Suprapubic skin (tissue), 4 donors: ENCODE measurements around the gene GRXCR2. TPM values are rescaled to one million over a fixed set of nuclear protein-coding genes. Genes with fewer than 3 reads are reported as not detected.

Experiments
- DNase-seq, 2 donors: peaks; one replicate each; pipeline ENCODE4 v3.0.0-alpha.2; 2019; ENCODE audit warnings: low spot score in 2 of 2
- H3K27ac ChIP-seq: fragments of 200-600 bp; sonication (generic); one replicate; pipeline ENCODE4 v1.5.1; 2019
- H3K27me3 ChIP-seq: fragments of 200-600 bp; sonication (generic); one replicate; pipeline ENCODE4 v1.5.1; 2019
- H3K36me3 ChIP-seq: fragments of 200-600 bp; sonication (generic); one replicate; pipeline ENCODE4 v1.5.1; 2019
- H3K4me1 ChIP-seq: fragments of 200-600 bp; sonication (generic); one replicate; pipeline ENCODE4 v1.5.1; 2019
- H3K4me3 ChIP-seq: fragments of 200-600 bp; sonication (generic); one replicate; pipeline ENCODE4 v1.5.1; 2019; ENCODE audit warnings: mild to moderate bottlenecking
- H3K9me3 ChIP-seq: fragments of 200-600 bp; sonication (generic); one replicate; pipeline ENCODE4 v1.5.1; 2019
- CTCF ChIP-seq, 2 donors: fragments of 200-600 bp in 1 of 2; fragments of 450-650 bp in 1 of 2; sonication (generic) in 1 of 2; IDR thresholded peaks; one replicate each; pipeline ENCODE4 v1.5.1; 2016 to 2019; ENCODE audit warnings: antibody characterized with exemption in 2 of 2, mild to moderate bottlenecking in 1 of 2, moderate library complexity in 1 of 2
- EP300 ChIP-seq: sonication (generic); formaldehyde crosslinking; IDR thresholded peaks from one replicate; pipeline ENCODE4 v1.6.1; 2017; ENCODE audit warnings: antibody characterized with exemption
- POLR2A ChIP-seq, 2 donors: fragments of 450-650 bp; IDR thresholded peaks; one replicate each; pipeline ENCODE4 v1.6.1; 2017; ENCODE audit warnings: antibody characterized with exemption in 2 of 2, mild to moderate bottlenecking in 2 of 2, moderate library complexity in 2 of 2
- POLR2AphosphoS5 ChIP-seq, 3 donors: sonication (generic); formaldehyde crosslinking; IDR thresholded peaks; one replicate each; pipeline ENCODE4 v1.6.1; 2017; ENCODE audit warnings: antibody characterized with exemption in 3 of 3
- WGBS: methylation state at CpG from one replicate; pipeline ENCODE4 v1.1.5; 2018; 5-methylcytosine and 5-hydroxymethylcytosine counted together
- total RNA-seq, 4 donors: library from RNA; depleted of rRNA; stranded (reverse); fragments of >200 nt; gene quantifications; one replicate each; pipeline ENCODE4 v1.1.0, GENCODE V29; 2016

GRXCR2 gene
- total RNA-seq, 4 donors from 2014 or later, result 0.47 to 0.76 TPM; not detected in 2

GRCh38 chr5:145855763-145856267 lies 17.0 kb downstream of the GRXCR2 start:
- H3K27ac ChIP-seq, result peak overlapping the region; percentile 55
- H3K27me3 ChIP-seq, result no peaks in the 10 kb centered on the region
- WGBS, result 38% methylated on average over 4 of the region's 4 CpGs
- peaks cover 28% of the 10 kb centered on the region for H3K4me1 ChIP-seq
- no peak for DNase-seq
- no peak for TF ChIP-seq POLR2AphosphoS5 (IDR thresholded peaks at IDR 0.05)
- TF ChIP-seq POLR2A (IDR thresholded peaks at IDR 0.05), result no peak
- no peak for TF ChIP-seq EP300
- no peak for TF ChIP-seq CTCF (IDR thresholded peaks at IDR 0.05)
- H3K36me3 ChIP-seq, result no peaks in the 10 kb centered on the region
- H3K4me3 ChIP-seq, result peak overlapping the region; percentile 39
- no peaks in the 10 kb centered on the region for H3K9me3 ChIP-seq

DNA sequence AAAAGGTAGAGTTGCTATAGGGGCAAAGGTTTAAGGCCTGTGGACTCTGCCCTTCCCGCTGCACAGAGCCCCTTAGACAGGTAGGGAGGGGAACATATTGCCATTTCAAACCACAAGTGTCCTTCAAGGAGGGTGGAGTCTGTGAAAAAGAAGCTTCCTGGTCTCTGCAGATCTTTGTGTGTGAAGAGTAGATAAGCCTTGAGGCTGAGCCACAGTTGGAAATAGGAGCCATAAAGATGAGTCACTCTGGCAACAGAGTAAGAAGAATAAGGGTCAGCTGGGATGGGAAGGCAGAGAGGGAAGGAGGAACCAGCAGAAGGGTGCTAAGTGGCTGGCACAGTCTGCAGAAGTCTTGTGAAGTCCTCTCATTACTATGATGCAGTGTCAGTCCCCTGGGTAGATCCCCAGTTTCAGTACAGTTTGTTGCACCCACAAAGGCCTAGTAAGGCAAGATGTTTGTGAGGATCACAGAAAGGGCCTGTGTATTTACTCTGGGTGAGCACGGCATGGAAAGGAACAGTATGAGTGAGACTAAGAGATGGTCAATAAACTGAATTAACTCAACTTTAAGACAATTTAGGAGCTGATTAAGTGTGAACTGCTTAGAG lies 18.1 kb downstream of the GRXCR2 start:
- WGBS, result 68% methylated on average over 2 of the region's 2 CpGs
- Histone ChIP-seq H3K27ac (no peak overlapping the region), H3K9me3 (no peaks in the 10 kb centered on the region), H3K4me3 (no peak overlapping the region), H3K27me3 (no peaks in the 10 kb centered on the region), H3K36me3 (no peaks in the 10 kb centered on the region), H3K4me1 (peaks cover 28% of the 10 kb centered on the region)
- DNase-seq, result no peak
- TF ChIP-seq POLR2A (IDR thresholded peaks at IDR 0.05) (no peak), POLR2AphosphoS5 (IDR thresholded peaks at IDR 0.05) (no peak), EP300 (no peak), CTCF (IDR thresholded peaks at IDR 0.05) (no peak)

DNA sequence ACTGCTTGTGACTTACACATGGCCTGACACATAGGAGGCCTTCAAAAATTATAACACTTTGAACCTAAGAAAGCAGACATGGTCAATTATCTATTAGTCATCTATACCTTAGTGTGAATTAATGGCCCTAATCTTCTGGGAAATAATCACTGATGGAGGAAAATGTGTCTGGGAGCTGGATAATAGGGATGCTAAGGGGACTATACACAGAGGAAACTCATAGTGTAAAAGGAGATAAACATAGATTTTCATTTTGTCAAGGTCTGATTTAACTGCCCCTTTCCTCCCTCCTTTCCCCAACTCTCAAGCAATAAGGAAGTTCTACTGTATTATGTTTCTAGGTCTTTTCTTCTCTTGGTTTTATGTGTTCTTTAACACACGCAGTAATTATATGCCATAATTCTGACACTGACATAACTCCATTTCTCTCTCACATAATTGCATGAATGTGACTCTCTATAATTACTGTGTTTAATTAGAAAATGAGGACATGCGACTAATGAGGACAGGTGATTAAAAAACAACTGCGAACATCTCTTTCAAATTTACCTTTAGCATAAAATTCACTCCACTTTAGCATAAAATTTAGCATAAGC lies 18.9 kb downstream of the GRXCR2 start:
- no peaks in the 10 kb centered on the region for H3K9me3 ChIP-seq
- TF ChIP-seq POLR2AphosphoS5 (IDR thresholded peaks at IDR 0.05), result no peak
- no peak for TF ChIP-seq EP300
- TF ChIP-seq POLR2A (IDR thresholded peaks at IDR 0.05), result no peak
- no peak for TF ChIP-seq CTCF (IDR thresholded peaks at IDR 0.05)
- no peaks in the 10 kb centered on the region for H3K36me3 ChIP-seq
- 93% methylated on average over 3 of the region's 3 CpGs for WGBS
- no peaks in the 10 kb centered on the region for H3K27me3 ChIP-seq
- peaks cover 25% of the 10 kb centered on the region for H3K4me1 ChIP-seq
- DNase-seq, result no peak
- H3K27ac ChIP-seq, result no peak overlapping the region
- H3K4me3 ChIP-seq, result no peak overlapping the region

DNA sequence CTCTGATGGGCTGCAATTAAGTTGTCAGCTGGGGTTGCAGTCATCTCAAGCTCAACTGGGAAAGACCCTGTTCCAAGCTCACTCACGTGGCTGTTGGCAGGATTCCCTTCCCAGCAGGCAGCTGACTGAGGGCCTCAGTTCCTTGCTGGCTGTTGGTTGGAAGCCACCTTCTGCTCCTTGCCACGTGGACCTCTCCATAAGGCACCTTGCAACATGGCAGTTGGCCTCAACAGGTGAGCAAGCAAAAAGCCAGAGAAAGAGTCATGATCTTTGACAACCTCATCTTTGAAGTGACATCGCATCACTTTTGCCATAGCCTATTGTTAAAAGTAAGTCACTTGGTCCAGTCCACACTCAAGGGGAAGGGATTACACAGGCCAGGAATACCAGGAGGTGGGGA lies 19.8 kb downstream of the GRXCR2 start:
- Histone ChIP-seq H3K27ac (no peak overlapping the region), H3K36me3 (no peaks in the 10 kb centered on the region), H3K27me3 (no peaks in the 10 kb centered on the region), H3K4me3 (no peak overlapping the region), H3K4me1 (peaks cover 25% of the 10 kb centered on the region), H3K9me3 (no peaks in the 10 kb centered on the region)
- WGBS, result 67% methylated on average over 3 of the region's 3 CpGs
- DNase-seq, result no peak
- TF ChIP-seq EP300 (no peak), CTCF (IDR thresholded peaks at IDR 0.05) (no peak), POLR2A (IDR thresholded peaks at IDR 0.05) (no peak)

DNA sequence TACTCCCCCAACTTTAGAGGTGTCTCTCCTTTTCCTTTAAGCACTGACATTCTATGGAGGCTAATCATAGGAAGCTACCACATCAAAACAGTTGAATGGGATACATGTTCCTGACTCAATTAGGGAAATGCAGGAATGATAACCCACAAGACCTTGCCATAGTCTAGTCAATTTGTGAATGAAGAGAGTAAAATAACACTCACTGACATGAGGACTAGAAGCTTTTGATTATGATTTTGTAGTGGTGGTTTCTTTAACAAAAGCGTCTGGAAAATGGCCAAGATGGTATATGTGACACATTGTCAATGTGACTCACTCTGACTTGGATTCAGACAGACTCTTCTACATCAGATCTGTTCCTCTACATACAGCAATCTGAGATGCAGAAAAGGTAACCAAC lies 24.0 kb downstream of the GRXCR2 start:
- no peaks in the 10 kb centered on the region for H3K27me3 ChIP-seq

More for the DNA sequence above, 24.0 kb downstream of the GRXCR2 start:
- Histone ChIP-seq H3K4me3 (no peak overlapping the region), H3K9me3 (no peaks in the 10 kb centered on the region), H3K36me3 (no peaks in the 10 kb centered on the region), H3K4me1 (no peaks in the 10 kb centered on the region), H3K27ac (no peak overlapping the region)
- TF ChIP-seq POLR2AphosphoS5 (IDR thresholded peaks at IDR 0.05), result no peak
- TF ChIP-seq POLR2A (IDR thresholded peaks at IDR 0.05), result no peak
- TF ChIP-seq CTCF (IDR thresholded peaks at IDR 0.05), result no peak
- no peak for TF ChIP-seq EP300
- no peak for DNase-seq
- 83% methylated on average over 1 of the region's 1 CpG for WGBS
